ENCODE results near the gene RPP14. TPM values are rescaled to one million over a fixed set of nuclear protein-coding genes. Genes with fewer than 3 reads are reported as not detected.

Gene RPP14
- total RNA-seq, 2 experiments from 2014 or later: 12.9 to 16.9 TPM

DNA sequence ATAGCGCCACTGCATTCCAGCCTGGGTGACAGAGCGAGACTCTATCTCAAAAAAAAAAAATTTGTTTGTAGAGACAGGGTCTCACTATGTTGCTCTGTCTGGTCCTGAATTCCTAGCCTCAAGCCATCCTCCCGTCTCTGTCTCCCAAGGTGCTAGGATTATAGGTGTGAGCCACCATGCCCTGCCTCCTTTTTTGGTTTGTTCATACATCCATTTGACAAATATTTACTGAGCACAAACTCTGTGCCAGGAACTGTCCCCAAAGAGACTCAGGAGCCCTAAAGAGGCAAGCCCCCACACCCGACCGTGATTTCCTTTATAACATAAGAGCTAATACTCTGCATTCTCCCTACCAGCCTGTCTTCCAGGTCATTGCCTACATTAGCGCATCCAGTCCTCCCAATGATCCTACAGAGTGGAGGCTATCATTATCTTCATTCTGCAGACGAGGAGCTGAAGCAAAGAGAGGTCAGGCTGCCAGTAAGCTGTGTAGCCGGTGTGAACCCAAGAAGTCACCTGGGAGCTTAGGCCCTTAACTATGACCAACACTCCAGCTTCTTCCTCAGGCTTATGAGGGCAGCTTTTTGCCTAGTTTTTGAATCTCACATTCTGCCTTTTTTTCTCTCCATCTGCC, 20.3 kb downstream of the RPP14 start:
- Mint-ChIP-seq H3K36me3 (no peaks in the 10 kb centered on the region), H3K27ac (no peak overlapping the region), H3K4me3 (no peak overlapping the region), H3K9me3 (ENCODE audit: low read depth) (no peaks in the 10 kb centered on the region), H3K4me1 (peaks cover 31% of the 10 kb centered on the region), H3K27me3 (no peaks in the 10 kb centered on the region)
- DNase-seq (no peak), ATAC-seq (no peak)
- CTCF ChIA-PET: interaction anchor here (0.8 to 8.5 kb wide), 4 partner anchors 9 to 207 kb away, joined by 3 to 54 read pairs (median 4); partner anchors contain the start of genes HTD2, KCTD6 and RPP14

DNA sequence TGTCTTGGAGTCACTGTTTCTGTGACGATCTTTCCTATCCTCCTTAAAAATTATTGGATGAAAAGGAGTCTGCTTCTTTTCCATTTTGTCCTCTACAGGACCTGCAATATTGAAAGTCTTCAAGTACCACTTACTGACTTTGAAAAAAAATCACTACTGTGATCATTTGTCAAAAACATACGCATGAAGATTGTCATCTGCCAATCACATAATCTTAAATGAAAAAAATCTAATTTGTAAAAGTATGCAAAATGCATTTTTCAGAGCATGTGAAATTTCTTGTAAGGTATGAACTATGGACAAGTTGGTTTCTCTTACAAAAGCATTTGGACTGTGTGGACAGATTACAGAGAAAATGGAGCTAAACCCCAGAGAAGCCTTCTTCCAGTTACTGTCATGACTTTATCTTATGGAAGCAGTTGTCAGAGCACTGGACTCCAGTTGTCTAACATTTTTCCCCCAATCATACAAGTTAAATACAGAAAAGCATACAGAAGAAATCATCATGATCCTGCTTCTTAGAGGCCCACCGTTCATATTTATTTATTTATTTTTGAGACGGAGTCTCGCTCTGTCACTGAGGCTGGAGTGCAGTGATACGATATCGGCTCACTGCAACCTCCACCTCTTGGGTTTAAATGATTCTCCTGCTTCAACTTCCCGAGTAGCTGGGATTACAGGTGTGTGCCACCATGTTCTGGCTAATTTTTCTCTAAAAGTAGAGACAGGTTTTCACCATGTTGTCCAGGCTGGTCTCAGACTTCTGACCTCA, 23.3 kb downstream of the RPP14 start:
- H3K4me3 Mint-ChIP-seq: no peak overlapping the region
- H3K36me3 Mint-ChIP-seq: no peaks in the 10 kb centered on the region
- no peaks in the 10 kb centered on the region for H3K9me3 Mint-ChIP-seq (ENCODE audit: low read depth)
- no peak overlapping the region for H3K27ac Mint-ChIP-seq
- peaks cover 29% of the 10 kb centered on the region for H3K4me1 Mint-ChIP-seq
- DNase-seq (no peak), ATAC-seq (no peak)
- CTCF ChIA-PET: interaction anchor here (1.0 to 1.9 kb wide), 2 partner anchors 22 to 86 kb away, joined by 4 read pairs; no protein-coding TSS in a partner anchor
- no peaks in the 10 kb centered on the region for H3K27me3 Mint-ChIP-seq

DNA sequence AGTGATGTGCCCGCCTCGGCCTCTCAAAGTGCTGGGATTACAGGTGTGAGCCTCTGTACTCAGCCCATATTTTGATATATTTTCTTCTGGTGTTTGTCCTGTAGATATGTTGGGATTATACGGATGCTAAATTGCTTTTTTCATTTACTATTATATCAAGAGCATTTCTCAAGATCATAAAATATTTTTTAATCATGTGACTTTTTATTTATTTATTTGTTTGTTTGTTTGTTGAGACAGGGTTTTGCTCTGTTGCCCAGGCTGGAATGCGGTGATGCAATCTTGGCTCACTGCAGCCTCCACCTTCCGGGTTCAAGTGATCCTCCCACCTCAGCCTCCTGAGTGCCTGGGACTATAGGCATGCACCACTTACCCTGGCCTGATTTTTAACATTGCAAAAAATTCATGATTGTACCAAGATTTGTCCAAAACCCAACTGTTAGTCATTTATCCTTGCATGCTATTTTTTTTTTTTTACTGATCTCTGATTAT, 23.9 kb downstream of the RPP14 start:
- DNase-seq (no peak), ATAC-seq (no peak)
- no peaks in the 10 kb centered on the region for H3K27me3 Mint-ChIP-seq
- H3K4me1 Mint-ChIP-seq: peaks cover 29% of the 10 kb centered on the region
- CTCF ChIA-PET: interaction anchor here (1.0 to 1.9 kb wide), 3 partner anchors 22 to 162 kb away, joined by 3 to 4 read pairs (median 4); partner anchors contain the start of gene KCTD6
- no peak overlapping the region for H3K27ac Mint-ChIP-seq
- H3K4me3 Mint-ChIP-seq: no peak overlapping the region
- H3K36me3 Mint-ChIP-seq: no peaks in the 10 kb centered on the region
- H3K9me3 Mint-ChIP-seq (ENCODE audit: low read depth): no peaks in the 10 kb centered on the region

GRCh38 chr3:58331593-58332152, 25.6 kb downstream of the RPP14 start:
- CTCF ChIA-PET: interaction anchor here (0.9 to 7.6 kb wide), 9 partner anchors 10 to 298 kb away, joined by 3 to 144 read pairs (median 4); partner anchors contain the start of genes HTD2, KCTD6 and RPP14
- H3K4me1 Mint-ChIP-seq: peaks cover 32% of the 10 kb centered on the region
- peaks cover 14% of the 10 kb centered on the region for H3K36me3 Mint-ChIP-seq
- H3K4me3 Mint-ChIP-seq: peak overlapping the region; percentile 12
- ATAC-seq (no peak), DNase-seq (no peak)
- no peaks in the 10 kb centered on the region for H3K9me3 Mint-ChIP-seq (ENCODE audit: low read depth)
- no peak overlapping the region for H3K27ac Mint-ChIP-seq
- no peaks in the 10 kb centered on the region for H3K27me3 Mint-ChIP-seq

- Mint-ChIP-seq H3K27ac (peak within 1 kb of the TSS; percentile 95), H3K27me3 (no peaks in the 10 kb centered on the region), H3K36me3 (peaks cover 17% of the 10 kb centered on the region), H3K4me3 (peak within 1 kb of the TSS; percentile 95), H3K9me3 (ENCODE audit: low read depth) (no peaks in the 10 kb centered on the region), H3K4me1 (peaks cover 33% of the 10 kb centered on the region)
- peak; percentile 84 for DNase-seq
- peak; percentile 89 for ATAC-seq
- CTCF ChIA-PET: interaction anchor here (0.6 to 7.6 kb wide), 14 partner anchors 11 to 297 kb away, joined by 3 to 144 read pairs (median 4); partner anchors contain the start of genes HTD2, KCTD6 and RPP14
Measured at GRCh38 chr3:58332575-58333188, 26.6 kb downstream of the RPP14 start, which contains the start of gene PXK. Gene PXK, plus strand, starts transcription at chr3:58332892. Its CDS starts 97 bp downstream, at chr3:58332989.

- H3K27ac Mint-ChIP-seq: peak overlapping the region; percentile 95
- peaks cover 33% of the 10 kb centered on the region for H3K4me1 Mint-ChIP-seq
- H3K27me3 Mint-ChIP-seq: no peaks in the 10 kb centered on the region
- peak overlapping the region; percentile 95 for H3K4me3 Mint-ChIP-seq
- CTCF ChIA-PET: interaction anchor here (0.8 to 7.6 kb wide), 11 partner anchors 10 to 160 kb away, joined by 3 to 144 read pairs (median 5); partner anchors contain the start of genes HTD2, KCTD6 and RPP14
- ATAC-seq (peak; percentile 49), DNase-seq (peak; percentile 57)
- no peaks in the 10 kb centered on the region for H3K9me3 Mint-ChIP-seq (ENCODE audit: low read depth)
- peaks cover 18% of the 10 kb centered on the region for H3K36me3 Mint-ChIP-seq
Measured at GRCh38 chr3:58333206-58334012, 27.4 kb downstream of the RPP14 start.

DNA sequence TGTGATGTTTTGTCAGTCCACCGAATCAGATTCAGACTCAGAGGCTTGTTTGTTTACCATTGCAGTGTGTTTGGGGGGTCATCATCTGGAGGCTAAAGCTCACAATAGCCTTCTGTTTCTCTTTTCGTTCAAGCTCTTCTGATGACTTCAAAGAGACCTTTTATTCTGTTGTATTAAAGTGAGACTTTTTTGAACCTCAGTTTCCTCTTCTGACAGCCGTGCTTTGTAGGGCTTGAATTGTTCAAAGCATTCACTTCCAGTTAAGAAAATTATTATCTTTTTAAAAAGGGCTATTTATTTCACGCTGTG, 27.9 kb downstream of the RPP14 start:
- ATAC-seq (no peak), DNase-seq (no peak)
- CTCF ChIA-PET: interaction anchor here (0.8 to 7.6 kb wide), 11 partner anchors 9 to 159 kb away, joined by 3 to 144 read pairs (median 5); partner anchors contain the start of genes HTD2, KCTD6 and RPP14
- Mint-ChIP-seq H3K4me1 (peaks cover 35% of the 10 kb centered on the region), H3K9me3 (ENCODE audit: low read depth) (no peaks in the 10 kb centered on the region), H3K4me3 (peak overlapping the region; percentile 95), H3K36me3 (peaks cover 20% of the 10 kb centered on the region), H3K27ac (peak overlapping the region; percentile 95), H3K27me3 (no peaks in the 10 kb centered on the region)

- ATAC-seq (no peak), DNase-seq (no peak)
- no peaks in the 10 kb centered on the region for H3K27me3 Mint-ChIP-seq
- peak overlapping the region; percentile 95 for H3K27ac Mint-ChIP-seq
- peaks cover 25% of the 10 kb centered on the region for H3K36me3 Mint-ChIP-seq
- peaks cover 36% of the 10 kb centered on the region for H3K4me1 Mint-ChIP-seq
- CTCF ChIA-PET: interaction anchor here (0.8 to 7.6 kb wide), 13 partner anchors 8 to 159 kb away, joined by 3 to 144 read pairs (median 5); partner anchors contain the start of genes HTD2, KCTD6 and RPP14
- H3K9me3 Mint-ChIP-seq (ENCODE audit: low read depth): no peaks in the 10 kb centered on the region
- H3K4me3 Mint-ChIP-seq: peak overlapping the region; percentile 95
Measured at GRCh38 chr3:58334506-58334884, 28.4 kb downstream of the RPP14 start.

GRCh38 chr3:58335652-58335947, 29.6 kb downstream of the RPP14 start:
- Mint-ChIP-seq H3K4me1 (peaks cover 34% of the 10 kb centered on the region), H3K36me3 (peaks cover 27% of the 10 kb centered on the region), H3K27me3 (no peaks in the 10 kb centered on the region), H3K27ac (peak overlapping the region; percentile 95), H3K4me3 (peak overlapping the region; percentile 95), H3K9me3 (ENCODE audit: low read depth) (no peaks in the 10 kb centered on the region)
- DNase-seq (no peak), ATAC-seq (no peak)
- CTCF ChIA-PET: interaction anchor here (0.7 to 7.6 kb wide), 10 partner anchors 9 to 158 kb away, joined by 3 to 144 read pairs (median 6); partner anchors contain the start of genes HTD2, KCTD6 and RPP14

GRCh38 chr3:58336135-58336882, 30.3 kb downstream of the RPP14 start:
- CTCF ChIA-PET: interaction anchor here (0.6 to 7.6 kb wide), 7 partner anchors 10 to 1478 kb away, joined by 3 to 144 read pairs (median 7); partner anchors contain the start of genes HTD2, KCTD6 and RPP14
- H3K4me1 Mint-ChIP-seq: peaks cover 38% of the 10 kb centered on the region

DNA sequence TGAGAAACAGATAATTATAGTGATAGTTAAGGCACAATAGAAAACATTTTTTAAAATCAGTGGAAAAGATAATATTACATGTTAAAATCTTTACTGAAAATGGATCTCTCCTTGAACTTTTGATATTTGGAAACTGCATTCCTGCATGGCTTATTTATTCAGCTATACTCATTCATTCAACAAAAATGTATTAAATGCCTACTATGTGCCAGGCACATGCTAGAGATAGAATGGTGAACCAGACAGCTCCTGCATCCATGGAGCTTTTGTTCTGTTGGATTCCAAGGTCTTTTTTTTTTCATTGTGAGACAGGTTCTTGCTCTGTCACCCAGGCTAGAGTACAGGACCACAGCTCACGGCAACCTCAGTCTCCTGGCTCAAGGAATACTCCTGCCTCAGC, 31.1 kb downstream of the RPP14 start:
- peaks cover 36% of the 10 kb centered on the region for H3K36me3 Mint-ChIP-seq
- H3K4me3 Mint-ChIP-seq: no peak overlapping the region
- peaks cover 39% of the 10 kb centered on the region for H3K4me1 Mint-ChIP-seq
- no peak overlapping the region for H3K27ac Mint-ChIP-seq
- DNase-seq (no peak), ATAC-seq (no peak)
- CTCF ChIA-PET: interaction anchor here (0.6 to 7.6 kb wide), 5 partner anchors 14 to 1479 kb away, joined by 3 to 144 read pairs (median 33); partner anchors contain the start of genes HTD2, KCTD6 and RPP14
- H3K9me3 Mint-ChIP-seq (ENCODE audit: low read depth): no peaks in the 10 kb centered on the region
- no peaks in the 10 kb centered on the region for H3K27me3 Mint-ChIP-seq

More at GRCh38 chr3:58336135-58336882, 30.3 kb downstream of the RPP14 start:
- peak overlapping the region; percentile 25 for H3K4me3 Mint-ChIP-seq
- H3K36me3 Mint-ChIP-seq: peaks cover 34% of the 10 kb centered on the region
- no peaks in the 10 kb centered on the region for H3K9me3 Mint-ChIP-seq (ENCODE audit: low read depth)
- ATAC-seq (no peak), DNase-seq (no peak)
- H3K27me3 Mint-ChIP-seq: no peaks in the 10 kb centered on the region
- H3K27ac Mint-ChIP-seq: peak overlapping the region; percentile 73

Measured in activated CD8-positive, alpha-beta memory T cell treated with anti-CD3 and anti-CD28 coated beads, Interleukin-2, amount 10 ng/mL, durations not matched to agents 7 days and 5 days (primary cell).